GM13977 (cell line): ENCODE results near the gene IL31.

Experiments
- DNase-seq: peaks from one replicate; pipeline ENCODE4 v3.0.0; 2012; ENCODE audit warnings: low spot score
- CTCF ChIP-seq: IDR thresholded peaks from 2 replicates; pipeline ENCODE4 v1.5.1; 2012; ENCODE audit warnings: mild to moderate bottlenecking, control low read depth; ENCODE audit not compliant: insufficient read depth; ENCODE audit errors: extremely low read depth, missing control alignments
- in situ Hi-C: fragments of 300-500 bp; cut with MboI; formaldehyde crosslinking; loops from one replicate; pipeline ENCODE4 v1.12.0; 2022; ENCODE audit warnings: low sequenced_read_pairs, low pct_unique_long_range_greater_than_20kb, mixed read lengths, inconsistent platforms; ENCODE audit not compliant: unreplicated experiment

Gene IL31

GRCh38 chr12:122158700-122159285, 15.2 kb downstream of the IL31 start:
- in situ Hi-C loops: no loop called here
- no peak for TF ChIP-seq CTCF
- no peak for DNase-seq

GRCh38 chr12:122155705-122156104, 18.3 kb downstream of the IL31 start:
- no peak for TF ChIP-seq CTCF
- no peak for DNase-seq
- in situ Hi-C loops: no loop called here

- in situ Hi-C loops: no loop called here
- DNase-seq: no peak
- no peak for TF ChIP-seq CTCF
These were observed 21.3 kb downstream of the IL31 start for GRCh38 chr12:122152754-122153153.

- no peak for TF ChIP-seq CTCF
- in situ Hi-C loops: no loop called here
- peak; percentile 10 for DNase-seq
These were observed 23.8 kb downstream of the IL31 start for GRCh38 chr12:122150127-122150681.

- in situ Hi-C loops: no loop called here
These were observed 25.4 kb downstream of the IL31 start for GRCh38 chr12:122148657-122149056.

GRCh38 chr12:122147514-122148290, 26.3 kb downstream of the IL31 start:
- in situ Hi-C loops: no loop called here
- peak; percentile 6 for DNase-seq
- TF ChIP-seq CTCF: no peak

More at GRCh38 chr12:122148657-122149056, 25.4 kb downstream of the IL31 start:
- TF ChIP-seq CTCF: no peak
- no peak for DNase-seq
